HG02763 (cell line): ENCODE results near the gene LAYN.

Source experiments
- ATAC-seq: cut with Tn5 transposase; IDR thresholded peaks from one replicate; pipeline ENCODE4 v1.9.1; 2021; ENCODE audit warnings: mild to moderate bottlenecking, moderate library complexity; ENCODE audit not compliant: unreplicated experiment

Gene LAYN

DNA sequence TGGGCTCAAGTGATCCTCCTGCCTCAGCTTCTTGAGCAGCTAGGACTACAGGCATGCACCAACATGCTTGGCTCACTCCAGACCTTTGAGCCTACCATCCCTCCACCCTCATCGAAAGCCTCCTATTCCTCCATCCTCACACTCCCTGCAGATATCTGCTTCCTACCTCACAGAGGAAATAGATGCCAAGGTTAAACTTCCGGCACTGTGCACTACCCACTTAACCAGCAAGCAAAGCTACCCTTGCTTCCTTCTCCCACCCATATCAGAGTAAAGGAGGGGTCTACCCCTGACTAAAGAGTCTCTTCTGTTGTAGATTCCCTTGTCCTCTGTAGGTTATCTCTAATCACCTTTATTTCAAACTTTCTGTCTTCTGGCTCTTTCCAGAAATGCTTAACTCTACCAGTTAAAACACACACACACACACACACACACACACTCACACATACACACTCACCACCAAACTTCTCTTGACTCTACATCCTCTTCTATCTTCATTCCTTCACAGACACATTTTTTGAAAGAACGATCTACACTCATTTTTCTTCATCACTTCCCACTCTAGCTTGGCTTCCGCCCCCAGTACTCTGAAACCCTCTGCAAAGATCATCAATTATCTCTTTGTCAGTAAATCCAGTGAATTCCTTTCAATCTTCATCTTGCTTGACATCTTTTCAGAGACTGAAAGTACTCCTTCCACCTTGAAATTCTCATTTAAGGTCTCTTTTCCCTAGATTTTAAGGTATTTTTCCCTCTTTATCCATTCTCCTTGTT is 50.9 kb downstream of the LAYN start:
- ATAC-seq, result no peak

DNA sequence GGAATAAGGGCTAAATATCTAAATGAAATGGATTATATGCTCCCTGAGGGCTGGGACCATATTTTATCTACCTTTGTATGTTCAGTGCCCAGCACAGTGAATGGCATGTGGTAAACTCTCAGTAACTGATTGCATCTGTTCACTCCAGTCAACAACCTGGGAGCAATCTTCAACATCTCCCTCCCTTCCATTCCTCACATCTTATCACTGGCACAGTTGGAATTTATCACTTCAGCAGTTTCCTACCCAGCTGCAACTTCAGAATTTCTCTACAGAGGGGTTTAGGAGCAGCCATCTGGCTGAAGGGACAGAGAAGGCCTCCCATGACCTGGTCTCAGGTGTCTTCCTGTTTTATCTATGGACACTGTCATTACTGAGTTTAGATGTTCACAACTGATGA is 52.0 kb downstream of the LAYN start:
- ATAC-seq, result no peak

GRCh38 chr11:111596319-111596718 is 55.8 kb downstream of the LAYN start:
- ATAC-seq, result no peak

GRCh38 chr11:111598148-111598547 is 57.6 kb downstream of the LAYN start:
- no peak for ATAC-seq

GRCh38 chr11:111598559-111598958 is 58.0 kb downstream of the LAYN start:
- no peak for ATAC-seq

- no peak for ATAC-seq
Observed at GRCh38 chr11:111601636-111601978, 61.1 kb downstream of the LAYN start.

- peak; percentile 89 for ATAC-seq
Observed at GRCh38 chr11:111601979-111602864, 61.7 kb downstream of the LAYN start, which contains the start of gene SIK2. Gene SIK2 (plus strand): TSS chr11:111602449. CDS start chr11:111602564, 115 bp downstream.

DNA sequence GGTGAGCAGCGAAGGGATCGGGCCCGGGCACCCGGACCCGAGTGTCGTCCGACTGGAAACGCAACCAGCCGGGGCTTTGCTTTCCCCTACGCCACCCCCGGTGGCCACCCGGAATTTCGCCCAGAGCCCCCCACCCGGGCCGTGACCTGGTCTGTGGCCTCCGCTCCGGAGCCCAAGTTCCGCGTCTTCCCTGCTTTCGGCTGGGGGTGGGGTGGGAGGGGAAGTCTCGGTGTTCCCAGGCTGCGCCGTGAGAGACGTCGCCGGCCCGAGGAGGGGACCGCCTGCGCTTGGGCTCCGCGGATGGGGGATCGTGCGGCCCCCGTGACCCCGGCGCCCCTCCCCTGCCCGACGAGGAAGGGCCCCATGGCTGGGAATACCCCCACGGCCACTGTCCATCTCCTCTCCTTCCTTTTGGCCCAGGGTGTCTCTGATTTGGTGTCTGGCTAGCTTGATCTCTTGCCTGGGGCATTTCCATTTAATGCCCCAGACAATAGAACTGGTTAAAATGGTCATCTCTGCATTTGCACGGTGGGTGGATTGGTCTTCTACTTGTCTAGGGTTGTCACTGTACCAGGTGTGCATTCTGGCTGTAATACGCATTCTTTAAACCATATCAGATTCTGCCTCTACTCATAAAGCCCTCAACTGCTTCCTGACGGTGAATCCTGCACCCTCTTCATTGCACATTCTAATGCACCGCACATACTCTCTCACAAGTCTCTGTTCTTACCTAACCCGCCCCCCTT is 62.5 kb downstream of the LAYN start:
- ATAC-seq, result no peak

DNA sequence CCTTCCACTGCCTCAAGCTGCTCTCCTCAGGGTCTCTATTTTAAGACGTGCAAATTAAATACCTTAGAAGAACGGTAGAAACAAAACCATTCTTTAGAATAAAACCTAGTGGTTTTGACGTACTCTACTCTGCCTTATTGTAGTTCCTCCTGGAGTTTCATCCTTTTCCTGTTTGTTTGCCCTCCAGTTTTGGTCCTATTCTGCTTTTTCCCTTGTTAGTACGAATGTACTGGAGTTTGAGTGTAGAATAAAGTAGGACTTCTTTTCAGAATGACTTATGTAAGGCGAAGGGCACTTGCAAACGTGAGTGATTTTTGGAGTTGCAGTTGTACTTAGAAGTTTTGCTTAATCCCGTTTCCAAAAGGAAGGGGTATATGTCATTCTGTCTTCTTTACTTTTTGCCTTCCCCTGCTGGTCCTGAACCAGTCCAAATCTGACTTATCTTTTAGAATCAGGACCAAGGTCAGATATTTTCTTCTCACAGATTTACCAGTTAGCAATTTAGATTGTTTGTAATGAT is 63.2 kb downstream of the LAYN start:
- no peak for ATAC-seq

DNA sequence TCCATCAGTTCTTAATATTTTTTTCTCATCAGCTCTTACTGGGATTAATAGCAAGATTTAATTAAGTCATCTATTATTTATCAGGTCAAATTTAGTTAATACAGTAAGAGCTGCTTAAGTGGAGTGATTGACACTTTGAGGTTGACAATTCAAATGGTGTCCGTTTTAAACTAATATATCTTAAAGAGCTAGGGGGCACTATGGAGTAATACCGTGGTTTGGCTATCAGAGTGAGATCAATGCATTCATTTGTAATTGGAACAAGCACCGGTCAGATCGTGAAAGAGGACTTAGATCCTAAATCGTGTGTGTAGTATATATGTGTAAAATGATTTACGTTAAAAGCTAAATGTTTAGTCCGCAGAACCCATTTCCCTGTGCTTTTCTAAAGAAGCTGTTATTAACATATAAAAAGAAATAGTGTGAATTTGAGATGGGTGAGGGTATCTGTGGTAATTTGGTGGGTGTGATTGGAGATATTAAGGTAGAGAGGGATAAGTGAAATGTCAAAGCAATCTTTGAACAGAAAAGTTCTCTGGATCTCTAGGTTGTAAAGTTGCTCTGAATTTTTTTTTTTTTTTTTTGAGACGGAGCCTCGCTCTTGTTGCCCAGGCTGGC is 64.0 kb downstream of the LAYN start:
- ATAC-seq, result no peak

- ATAC-seq, result no peak
Observed at GRCh38 chr11:111605681-111606080, 65.2 kb downstream of the LAYN start.

GRCh38 chr11:111606986-111607385 is 66.5 kb downstream of the LAYN start:
- no peak for ATAC-seq

GRCh38 chr11:111607751-111608150 is 67.2 kb downstream of the LAYN start:
- ATAC-seq, result no peak
